ENCODE results near the gene NAA80. TPM values are rescaled to one million over a fixed set of nuclear protein-coding genes. Genes with fewer than 3 reads are reported as not detected.
A peak's percentile ranks its signal among the peaks of the same experiment; 100 is the strongest.

NAA80 gene
- total RNA-seq, 2 donors from 2014 or later: 6.7 to 10.0 TPM

GRCh38 chr3:50302095-50303012, 3.1 kb upstream of the NAA80 start:
- peak overlapping the region; percentile 4 for H3K4me3 ChIP-seq
- no peaks in the 10 kb centered on the region for H3K9me3 ChIP-seq
- peaks cover 15% of the 10 kb centered on the region for H3K4me1 ChIP-seq
- TF ChIP-seq CTCF (IDR thresholded peaks at IDR 0.05): no peak
- no peak for DNase-seq
- intact Hi-C loops (cut with DNase I): no loop called here
- no peaks in the 10 kb centered on the region for H3K27me3 ChIP-seq
- peak overlapping the region; percentile 22 for H3K27ac ChIP-seq
- H3K36me3 ChIP-seq: no peaks in the 10 kb centered on the region
- H3K9ac ChIP-seq (ENCODE audit: low read depth in 2 of 2, low read length in 2 of 2): peak overlapping the region in 1 of 2 donors; percentile 52

GRCh38 chr3:50300681-50301254, 1.6 kb upstream of the NAA80 start:
- no peaks in the 10 kb centered on the region for H3K9me3 ChIP-seq
- peak overlapping the region; percentile 47 for H3K4me3 ChIP-seq
- H3K27me3 ChIP-seq: no peaks in the 10 kb centered on the region
- H3K27ac ChIP-seq: peak overlapping the region; percentile 91
- intact Hi-C loops (cut with DNase I): no loop called here
- no peaks in the 10 kb centered on the region for H3K36me3 ChIP-seq
- no peak for TF ChIP-seq CTCF (IDR thresholded peaks at IDR 0.05)
- peak overlapping the region; percentile 28 to 89 for H3K9ac ChIP-seq (ENCODE audit: low read depth in 2 of 2, low read length in 2 of 2)
- no peak for DNase-seq
- peaks cover 15% of the 10 kb centered on the region for H3K4me1 ChIP-seq

- no peak for TF ChIP-seq CTCF (IDR thresholded peaks at IDR 0.05)
- Histone ChIP-seq H3K36me3 (no peaks in the 10 kb centered on the region), H3K27ac (peak overlapping the region; percentile 91), H3K27me3 (no peaks in the 10 kb centered on the region), H3K4me3 (peak overlapping the region; percentile 47), H3K9ac (ENCODE audit: low read depth in 2 of 2, low read length in 2 of 2) (peak overlapping the region; percentile 28 to 89), H3K9me3 (no peaks in the 10 kb centered on the region), H3K4me1 (peaks cover 15% of the 10 kb centered on the region)
- DNase-seq: peak; percentile 36
- intact Hi-C loops (cut with DNase I): no loop called here
These were observed 900 bp upstream of the NAA80 start for GRCh38 chr3:50299929-50300680.

GRCh38 chr3:50299638-50299928, 378 bp upstream of the NAA80 start:
- peaks cover 15% of the 10 kb centered on the region for H3K4me1 ChIP-seq
- no peaks in the 10 kb centered on the region for H3K27me3 ChIP-seq
- no peaks in the 10 kb centered on the region for H3K9me3 ChIP-seq
- DNase-seq: no peak
- H3K36me3 ChIP-seq: no peaks in the 10 kb centered on the region
- intact Hi-C loops (cut with DNase I): no loop called here
- peak overlapping the region; percentile 5 to 89 for H3K9ac ChIP-seq (ENCODE audit: low read depth in 2 of 2, low read length in 2 of 2)
- peak overlapping the region; percentile 47 for H3K4me3 ChIP-seq
- no peak for TF ChIP-seq CTCF (IDR thresholded peaks at IDR 0.05)
- H3K27ac ChIP-seq: peak overlapping the region; percentile 91

- no peaks in the 10 kb centered on the region for H3K27me3 ChIP-seq
- H3K36me3 ChIP-seq: no peaks in the 10 kb centered on the region
- no peak for TF ChIP-seq CTCF (IDR thresholded peaks at IDR 0.05)
- intact Hi-C loops (cut with DNase I): no loop called here
- H3K9ac ChIP-seq (ENCODE audit: low read depth in 2 of 2, low read length in 2 of 2): peak overlapping the region; percentile 91 to 97
- no peaks in the 10 kb centered on the region for H3K9me3 ChIP-seq
- peak overlapping the region; percentile 88 for H3K27ac ChIP-seq
- H3K4me1 ChIP-seq: peaks cover 15% of the 10 kb centered on the region
- H3K4me3 ChIP-seq: peak overlapping the region; percentile 47
- peak; percentile 37 for DNase-seq
These were observed 1.1 kb downstream of the NAA80 start for GRCh38 chr3:50297896-50298725.
